ENCODE data around the gene CHD1.

GRCh38 chr5:98909363-98909762 lies 19.4 kb downstream of the CHD1 start:
- TF ChIP-seq, protein P1, sequence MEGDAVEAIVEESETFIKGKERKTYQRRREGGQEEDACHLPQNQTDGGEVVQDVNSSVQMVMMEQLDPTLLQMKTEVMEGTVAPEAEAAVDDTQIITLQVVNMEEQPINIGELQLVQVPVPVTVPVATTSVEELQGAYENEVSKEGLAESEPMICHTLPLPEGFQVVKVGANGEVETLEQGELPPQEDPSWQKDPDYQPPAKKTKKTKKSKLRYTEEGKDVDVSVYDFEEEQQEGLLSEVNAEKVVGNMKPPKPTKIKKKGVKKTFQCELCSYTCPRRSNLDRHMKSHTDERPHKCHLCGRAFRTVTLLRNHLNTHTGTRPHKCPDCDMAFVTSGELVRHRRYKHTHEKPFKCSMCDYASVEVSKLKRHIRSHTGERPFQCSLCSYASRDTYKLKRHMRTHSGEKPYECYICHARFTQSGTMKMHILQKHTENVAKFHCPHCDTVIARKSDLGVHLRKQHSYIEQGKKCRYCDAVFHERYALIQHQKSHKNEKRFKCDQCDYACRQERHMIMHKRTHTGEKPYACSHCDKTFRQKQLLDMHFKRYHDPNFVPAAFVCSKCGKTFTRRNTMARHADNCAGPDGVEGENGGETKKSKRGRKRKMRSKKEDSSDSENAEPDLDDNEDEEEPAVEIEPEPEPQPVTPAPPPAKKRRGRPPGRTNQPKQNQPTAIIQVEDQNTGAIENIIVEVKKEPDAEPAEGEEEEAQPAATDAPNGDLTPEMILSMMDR (IDR thresholded peaks at IDR 0.05): no peak
- no peak for TF ChIP-seq EP300 (IDR thresholded peaks at IDR 0.05)

Measured in esophagus muscularis mucosa (tissue), 3 donors.